Measurements from ENCODE around the gene VAPA.
"Not testable (repeated sequence)": the region's sequence is repeated elsewhere in the genome, so short reads cannot be mapped to it uniquely, and the experiment has no call there.

The VAPA gene

DNA sequence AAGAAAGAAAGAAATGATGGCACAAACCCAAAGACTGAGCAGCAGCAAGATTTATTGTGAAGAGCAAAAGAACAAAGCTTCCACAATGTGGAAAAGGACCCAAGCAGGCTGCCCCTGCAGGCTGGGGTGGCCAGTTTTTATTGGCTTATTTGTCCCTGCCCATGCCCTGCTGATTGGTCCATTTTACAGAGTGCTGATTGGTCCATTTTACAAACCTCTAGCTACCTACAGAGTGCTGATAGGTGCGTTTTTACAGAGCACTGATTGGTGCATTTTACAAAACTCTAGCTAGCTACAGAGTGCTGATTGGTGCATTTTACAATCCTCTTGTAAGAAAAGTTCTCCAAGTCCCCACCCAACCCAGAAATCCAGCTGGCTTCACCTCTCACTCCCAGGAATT, 1.5 kb upstream of the VAPA start:
- in situ Hi-C loops (cut with MboI; ENCODE audit: low sequenced_read_pairs): not testable (repeated sequence)

DNA sequence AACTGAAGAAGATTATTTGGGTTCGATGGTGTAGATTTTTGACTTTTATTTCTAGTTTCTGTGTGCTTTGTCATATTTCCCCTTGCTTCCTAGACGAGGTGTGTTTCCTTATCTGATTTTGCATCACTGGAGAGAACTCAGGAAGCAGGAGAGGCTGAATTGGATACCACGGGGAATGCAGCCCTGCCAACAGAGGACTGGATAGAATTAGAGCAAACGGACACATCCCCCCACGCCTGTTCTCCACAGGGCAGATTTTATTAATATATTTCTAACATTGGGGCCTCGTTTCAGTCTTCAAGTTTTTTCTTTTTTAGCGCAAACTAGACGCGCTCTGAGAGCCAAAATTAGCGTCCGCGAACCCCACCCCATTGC, 678 bp upstream of the VAPA start:
- in situ Hi-C loops (cut with MboI; ENCODE audit: low sequenced_read_pairs): no loop called here

DNA sequence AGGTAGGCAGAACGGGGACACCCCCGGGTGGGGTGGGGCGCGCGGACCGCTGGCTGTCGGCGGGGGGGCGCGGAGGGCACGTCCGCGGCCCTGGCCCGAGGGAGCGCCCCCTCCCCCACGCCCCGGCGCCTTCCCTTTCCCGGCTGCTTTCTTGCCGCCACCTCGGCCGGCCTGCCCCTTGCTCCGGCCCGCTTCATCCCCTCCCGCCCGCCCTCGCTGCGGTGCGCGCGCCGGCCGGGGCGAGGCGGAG, 443 bp downstream of the VAPA start:
- in situ Hi-C loops (cut with MboI; ENCODE audit: low sequenced_read_pairs): no loop called here

DNA sequence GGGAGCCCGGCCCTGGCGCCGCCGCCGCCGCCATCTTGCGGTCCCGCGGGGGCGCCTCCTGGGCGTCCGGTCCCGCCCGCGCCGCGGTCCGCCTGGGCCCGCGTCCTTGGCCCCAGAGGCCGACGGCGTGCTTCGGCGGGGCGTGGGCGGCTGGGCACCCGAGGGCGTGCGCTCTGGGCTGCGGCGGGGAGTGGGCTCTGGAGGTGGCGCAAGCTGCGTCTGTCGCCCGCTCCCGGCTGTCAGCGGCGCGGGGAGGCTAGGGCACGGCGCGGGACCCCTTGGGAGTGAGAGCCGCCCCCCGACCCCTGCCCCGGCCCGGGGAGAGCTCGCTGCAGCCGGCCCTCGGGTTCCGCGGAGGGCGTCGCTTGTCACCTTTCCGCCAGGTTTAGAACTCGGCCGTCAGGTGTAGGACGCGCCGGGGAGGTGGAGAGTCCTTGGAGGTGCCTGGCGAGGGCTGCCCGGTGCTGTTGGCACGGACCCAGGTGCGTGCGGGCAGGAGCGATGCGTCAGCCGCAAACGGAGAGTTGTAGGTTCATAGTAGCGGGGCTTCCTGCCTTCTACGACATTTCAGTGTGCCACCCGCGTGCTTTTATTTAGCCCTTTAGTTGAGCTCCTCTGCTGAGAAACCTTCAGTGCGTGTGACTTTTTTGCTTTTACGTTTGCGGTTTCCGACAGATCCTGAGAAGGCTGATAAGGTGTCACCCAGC, 921 bp downstream of the VAPA start:
- in situ Hi-C loops (cut with MboI; ENCODE audit: low sequenced_read_pairs): no loop called here

DNA sequence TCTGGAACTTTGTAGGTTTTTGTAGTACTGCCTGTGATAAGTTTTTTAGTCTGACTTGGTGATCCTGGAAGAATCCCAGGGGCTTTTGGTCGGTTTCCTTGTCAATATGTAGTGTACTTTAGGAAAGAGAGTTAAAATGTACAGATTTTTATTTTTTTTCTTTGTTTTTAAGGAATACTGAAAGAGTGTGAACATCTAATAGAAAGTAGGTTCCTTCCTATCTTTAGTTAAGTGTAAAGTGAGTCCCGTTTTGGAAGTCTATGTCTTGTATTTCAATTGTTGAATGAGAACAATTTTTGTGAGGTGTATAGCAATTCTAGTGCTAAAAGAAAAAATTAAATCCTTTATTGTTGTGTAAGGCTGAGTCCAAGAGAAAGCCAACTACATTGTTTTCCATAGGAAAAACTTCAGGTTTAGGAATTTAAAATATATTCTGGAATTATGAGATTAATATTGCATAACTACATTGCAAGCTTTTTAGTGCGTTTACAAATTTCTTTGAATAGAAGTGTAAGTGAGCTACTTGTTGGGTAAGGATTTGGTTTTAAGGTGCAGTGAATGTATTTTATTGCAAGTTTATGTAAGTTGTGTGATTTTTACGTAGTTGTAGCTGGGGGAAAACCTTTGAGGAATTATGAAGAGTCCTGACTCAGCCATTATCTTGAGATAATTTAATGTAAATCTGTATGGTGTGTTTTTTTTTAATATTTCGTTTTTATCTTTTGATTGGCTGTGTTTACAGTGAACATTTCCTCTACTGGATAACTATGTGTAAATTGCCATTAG, 1.7 kb downstream of the VAPA start:
- in situ Hi-C loops (cut with MboI; ENCODE audit: low sequenced_read_pairs): no loop called here

DNA sequence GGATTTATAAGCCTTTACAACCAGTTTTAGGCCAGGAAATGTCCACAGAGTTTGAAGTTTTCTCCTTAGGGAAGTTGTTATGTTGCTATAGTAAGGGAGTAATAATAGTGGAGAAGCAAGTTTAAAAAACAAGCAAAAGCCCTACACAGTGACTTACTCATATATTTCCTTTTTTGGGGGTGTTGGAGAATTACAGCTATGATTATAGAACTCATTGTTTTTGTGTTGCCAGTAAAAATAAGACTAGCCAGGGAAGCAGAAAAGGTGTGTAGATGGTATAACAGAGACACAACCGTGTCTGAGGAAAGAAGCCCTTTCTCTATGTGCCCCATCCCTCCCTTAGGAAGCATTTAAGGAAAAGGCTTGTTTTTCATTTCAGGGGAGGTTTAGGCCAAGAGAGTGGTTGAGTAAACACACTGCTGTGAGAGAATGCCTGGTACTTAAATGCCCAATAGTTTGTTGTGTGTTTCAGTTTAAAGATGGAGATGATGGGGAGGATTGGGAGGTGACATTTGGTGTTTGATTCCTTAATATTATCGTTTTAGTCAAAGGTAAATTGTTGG, 2.3 kb downstream of the VAPA start:
- in situ Hi-C loops (cut with MboI; ENCODE audit: low sequenced_read_pairs): no loop called here

DNA sequence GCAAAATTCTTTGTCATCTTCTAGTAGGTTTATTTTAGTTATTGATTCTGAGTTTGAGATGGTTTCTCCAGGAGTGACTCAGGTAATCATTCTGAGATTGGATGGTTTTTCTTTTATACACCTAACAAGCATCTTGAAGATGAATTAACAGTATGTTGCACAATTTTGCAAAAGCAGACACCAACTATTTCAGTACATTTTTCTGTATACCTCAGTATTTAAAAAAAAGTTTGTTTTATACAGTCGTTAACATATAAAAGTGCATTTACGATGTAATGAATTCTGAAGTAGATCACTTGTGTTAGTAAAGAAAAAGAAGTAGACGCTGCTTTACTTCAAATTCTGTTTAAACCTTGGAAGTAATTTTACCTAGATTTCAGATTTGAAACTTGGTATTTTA, 3.0 kb downstream of the VAPA start:
- in situ Hi-C loops (cut with MboI; ENCODE audit: low sequenced_read_pairs): no loop called here

DNA sequence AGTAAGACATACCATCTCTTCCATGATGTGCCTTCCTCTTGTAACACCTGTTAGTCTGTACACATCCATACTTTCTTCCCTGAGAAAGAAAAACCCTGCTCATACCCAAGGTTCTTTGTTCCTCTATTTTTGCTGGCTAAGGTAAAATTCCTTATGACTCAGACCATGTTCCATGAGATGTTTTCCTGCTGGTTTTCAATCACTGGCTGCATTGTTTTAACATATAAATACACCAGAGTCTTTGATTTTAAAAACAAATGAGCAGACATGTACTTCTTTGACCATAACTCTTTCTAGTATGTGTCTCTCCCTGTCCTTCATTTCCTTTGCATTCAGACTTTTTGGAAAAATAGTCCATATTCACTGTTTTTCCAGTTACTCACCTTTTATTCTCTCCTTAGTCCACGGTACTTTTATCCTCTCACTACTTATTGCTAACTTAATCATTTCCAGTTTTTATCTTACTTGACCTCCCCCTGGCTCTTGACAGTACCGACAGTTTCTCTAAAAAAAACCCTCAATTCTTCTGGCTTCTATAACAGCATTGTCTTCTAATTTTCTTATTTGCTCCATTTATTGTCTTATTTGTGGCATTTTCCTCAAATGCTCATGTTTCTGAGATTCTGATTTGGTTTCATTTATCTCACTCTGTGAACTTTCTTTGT, 4.3 kb downstream of the VAPA start:
- in situ Hi-C loops (cut with MboI; ENCODE audit: low sequenced_read_pairs): no loop called here

DNA sequence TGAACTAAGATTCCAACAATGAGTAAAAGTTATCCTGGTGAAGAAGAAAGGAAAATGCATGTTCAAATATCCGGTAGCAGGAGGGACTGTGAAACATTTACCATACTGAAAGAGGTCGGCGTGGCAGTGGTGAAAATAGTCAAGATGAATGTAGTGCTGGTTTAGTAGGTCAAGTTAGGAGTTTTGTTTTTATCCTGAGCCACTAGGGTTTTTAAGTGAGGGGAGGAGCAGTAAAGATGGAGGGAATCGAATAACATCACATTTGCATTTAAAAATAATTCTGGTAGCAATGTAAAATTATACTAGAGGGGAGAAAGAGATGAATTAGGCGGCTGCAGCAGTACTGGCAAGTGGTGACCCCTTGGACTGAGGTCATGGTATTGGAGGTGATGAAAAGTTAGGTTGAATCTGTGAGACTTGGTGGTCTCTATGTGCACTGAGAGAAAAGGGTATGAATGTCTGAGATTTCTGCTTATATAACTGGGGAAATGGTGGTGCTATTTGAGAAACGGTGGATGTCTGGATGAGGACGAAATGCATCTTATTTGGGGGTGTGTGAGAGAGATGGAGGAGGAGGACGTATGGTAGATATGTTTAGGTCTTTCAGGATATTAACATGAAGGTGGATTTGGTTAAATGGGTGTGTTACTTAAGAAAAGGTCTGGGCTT, 5.9 kb downstream of the VAPA start:
- in situ Hi-C loops (cut with MboI; ENCODE audit: low sequenced_read_pairs): no loop called here

DNA sequence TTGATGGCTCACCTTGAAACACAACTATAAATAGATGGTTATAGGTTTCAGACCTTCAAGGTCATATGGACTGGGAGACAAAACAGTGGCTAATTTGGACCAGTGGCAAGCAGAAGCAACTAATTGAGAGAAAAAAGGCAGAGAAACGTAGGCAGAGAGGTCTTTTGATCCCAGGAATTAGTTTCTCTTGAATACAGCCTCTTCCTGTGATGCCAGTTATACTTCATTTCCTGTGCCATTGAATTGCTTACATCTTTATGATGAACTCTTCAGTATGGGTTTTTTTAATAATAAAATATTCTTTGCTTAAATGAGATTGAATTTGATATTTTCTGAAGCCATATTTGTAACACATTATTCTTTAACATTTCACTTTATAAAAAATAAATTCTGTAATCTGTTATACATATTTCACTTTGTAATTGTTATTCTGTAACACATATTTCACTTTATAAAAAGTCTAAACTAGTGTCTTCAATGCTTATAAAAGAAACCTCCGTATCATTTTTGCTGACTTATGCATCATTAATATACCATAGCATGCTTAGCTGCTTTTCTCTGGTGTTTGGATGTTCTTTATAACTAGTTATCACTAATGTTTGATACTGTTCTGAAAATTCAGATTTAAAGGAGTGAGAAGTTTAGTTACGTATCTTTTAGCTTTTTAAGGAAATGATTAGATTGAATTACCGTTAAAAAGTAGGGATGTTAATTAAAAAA, 8.9 kb downstream of the VAPA start:
- in situ Hi-C loops (cut with MboI; ENCODE audit: low sequenced_read_pairs): no loop called here

DNA sequence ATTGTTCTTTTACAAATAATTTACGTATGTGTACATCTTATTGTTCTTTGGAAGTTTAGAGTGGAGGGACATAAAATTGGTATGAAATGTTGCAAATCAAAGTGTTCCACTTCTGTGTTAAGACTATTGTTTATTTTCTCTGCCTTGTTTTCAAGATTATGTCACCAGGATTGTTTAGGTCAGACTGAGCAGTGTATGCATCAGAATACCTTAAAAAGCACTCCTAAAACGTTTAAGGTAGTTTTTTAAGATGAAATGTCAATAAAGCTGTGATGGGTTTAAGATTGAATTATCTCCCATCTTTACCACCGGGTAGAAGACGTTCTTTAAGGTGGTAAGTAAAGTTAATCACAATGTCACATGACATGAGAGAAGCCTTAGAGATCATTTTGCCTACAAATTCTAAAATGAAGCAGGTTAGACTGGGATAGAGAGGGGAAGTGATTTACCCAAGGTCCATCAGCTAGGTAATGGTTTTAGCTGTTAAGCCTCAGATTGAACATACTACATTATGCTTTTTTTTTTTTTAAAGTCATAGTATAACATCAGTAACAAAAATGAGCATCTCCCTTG, 10.6 kb downstream of the VAPA start:
- in situ Hi-C loops (cut with MboI; ENCODE audit: low sequenced_read_pairs): no loop called here

DNA sequence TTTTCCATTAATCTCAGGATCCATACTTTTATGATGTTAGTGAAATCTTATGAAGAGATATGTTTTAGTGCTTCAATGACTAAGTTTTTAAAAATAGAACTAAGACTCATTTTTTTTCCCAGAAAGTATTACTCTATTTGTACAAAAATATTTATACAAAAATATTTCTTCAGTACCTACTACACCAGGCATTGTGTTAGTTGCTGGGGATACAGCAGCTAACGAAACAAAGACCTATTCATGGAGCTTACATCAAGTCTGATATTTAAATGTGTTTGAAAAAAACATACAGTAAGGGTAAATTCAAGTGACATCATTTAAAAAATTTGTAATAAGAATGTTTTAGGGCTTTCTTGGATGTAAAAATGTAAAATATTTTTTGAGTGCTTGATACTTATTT, 11.6 kb downstream of the VAPA start:
- in situ Hi-C loops (cut with MboI; ENCODE audit: low sequenced_read_pairs): no loop called here

DNA sequence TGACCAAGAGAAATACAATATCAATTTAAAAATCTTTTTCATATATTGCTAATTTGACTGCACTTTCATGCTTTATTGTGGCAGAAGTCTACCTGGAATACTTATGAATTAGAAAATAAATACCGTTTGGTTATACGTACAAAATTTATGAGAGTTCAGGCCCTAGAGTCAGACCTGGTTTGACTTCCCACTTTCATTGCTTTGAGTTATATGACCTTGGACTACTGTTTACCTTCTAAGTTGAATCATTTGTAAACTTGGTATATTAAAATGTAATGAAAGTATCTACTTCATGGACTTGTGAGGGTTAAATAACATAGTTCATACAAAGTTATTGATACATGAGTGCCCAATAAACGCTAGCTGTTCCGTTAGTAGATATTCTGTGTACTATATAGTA, 12.0 kb downstream of the VAPA start:
- in situ Hi-C loops (cut with MboI; ENCODE audit: low sequenced_read_pairs): no loop called here

DNA sequence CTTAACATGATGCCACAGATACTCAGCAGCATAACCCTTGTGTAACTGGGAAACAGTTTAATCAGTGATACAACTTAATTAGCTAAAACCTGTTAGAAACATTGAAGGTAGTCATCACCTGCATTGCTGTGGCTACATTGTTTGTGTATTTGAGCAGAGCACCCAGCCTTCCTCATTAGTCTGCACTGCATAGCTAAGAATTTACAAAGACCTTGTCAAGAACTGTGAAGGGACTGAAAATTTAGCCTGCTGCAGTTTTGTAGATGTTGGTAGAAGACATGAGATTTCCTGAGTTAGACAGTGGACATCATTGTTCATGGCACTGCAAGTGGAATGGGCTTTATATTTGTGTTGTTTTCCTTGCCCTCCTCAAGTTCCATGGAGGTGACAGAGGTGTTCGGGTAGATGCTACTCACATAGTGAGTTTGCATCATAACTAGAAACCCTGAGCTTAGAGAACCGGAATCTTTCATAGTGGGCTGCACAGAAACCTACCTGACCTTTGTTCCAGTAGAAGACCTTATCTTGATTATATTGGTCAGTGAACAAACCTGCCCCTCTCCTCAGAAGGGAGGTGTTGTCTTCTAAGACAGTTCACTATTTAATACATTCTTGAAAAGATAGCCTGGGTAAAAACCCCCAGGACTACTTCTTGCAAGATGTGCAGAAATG, 12.5 kb downstream of the VAPA start:
- in situ Hi-C loops (cut with MboI; ENCODE audit: low sequenced_read_pairs): no loop called here

DNA sequence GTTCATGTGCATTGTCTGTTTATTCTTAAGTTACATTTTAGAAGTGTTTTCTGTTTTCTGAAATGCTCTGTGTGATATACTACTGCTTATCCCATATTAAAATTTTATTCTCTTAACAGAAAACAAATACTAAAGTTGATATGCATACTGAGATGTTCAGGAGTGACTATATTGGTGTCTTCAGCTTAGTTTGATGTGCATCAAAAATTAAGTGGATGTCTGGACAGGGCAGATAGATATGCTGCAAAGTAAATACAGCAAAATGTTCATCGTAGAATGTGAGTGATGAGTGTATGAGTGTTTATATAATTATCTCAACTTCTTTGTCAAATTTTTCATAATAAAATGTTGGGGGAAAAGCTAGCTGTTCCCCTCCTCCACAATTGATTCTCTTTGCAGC, 13.2 kb downstream of the VAPA start:
- in situ Hi-C loops (cut with MboI; ENCODE audit: low sequenced_read_pairs): no loop called here

DNA sequence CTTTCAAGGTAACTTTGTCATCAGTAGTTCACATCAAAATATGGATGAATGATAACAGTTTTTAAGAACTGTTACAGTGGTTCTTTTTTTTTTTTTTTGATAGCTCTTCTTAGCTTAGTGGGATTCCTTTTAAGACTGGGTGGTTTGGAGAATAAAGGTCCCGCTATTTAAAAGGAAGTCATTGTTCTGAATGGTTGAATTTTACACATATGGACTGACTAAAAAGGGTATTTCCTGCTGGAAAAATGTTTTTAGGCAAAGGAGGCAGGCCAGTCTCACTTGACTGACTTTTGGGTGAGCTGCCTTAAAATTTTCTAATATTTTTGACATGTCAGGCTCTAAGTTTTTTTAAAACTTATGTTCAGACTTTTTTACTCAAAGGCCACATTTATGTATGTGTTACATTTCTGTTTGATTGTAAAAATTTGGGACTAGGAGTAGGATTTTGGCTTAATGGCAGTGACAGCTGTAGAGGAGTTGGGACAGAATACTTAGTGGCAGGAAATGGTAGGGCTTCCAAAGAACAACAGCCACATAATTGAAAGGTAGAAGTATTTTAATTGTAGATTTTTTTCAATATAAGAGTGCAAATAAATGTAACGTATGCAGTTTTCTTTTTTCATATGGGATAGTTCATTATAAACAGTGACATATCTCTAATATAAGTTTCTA, 13.7 kb downstream of the VAPA start:
- in situ Hi-C loops (cut with MboI; ENCODE audit: low sequenced_read_pairs): no loop called here

DNA sequence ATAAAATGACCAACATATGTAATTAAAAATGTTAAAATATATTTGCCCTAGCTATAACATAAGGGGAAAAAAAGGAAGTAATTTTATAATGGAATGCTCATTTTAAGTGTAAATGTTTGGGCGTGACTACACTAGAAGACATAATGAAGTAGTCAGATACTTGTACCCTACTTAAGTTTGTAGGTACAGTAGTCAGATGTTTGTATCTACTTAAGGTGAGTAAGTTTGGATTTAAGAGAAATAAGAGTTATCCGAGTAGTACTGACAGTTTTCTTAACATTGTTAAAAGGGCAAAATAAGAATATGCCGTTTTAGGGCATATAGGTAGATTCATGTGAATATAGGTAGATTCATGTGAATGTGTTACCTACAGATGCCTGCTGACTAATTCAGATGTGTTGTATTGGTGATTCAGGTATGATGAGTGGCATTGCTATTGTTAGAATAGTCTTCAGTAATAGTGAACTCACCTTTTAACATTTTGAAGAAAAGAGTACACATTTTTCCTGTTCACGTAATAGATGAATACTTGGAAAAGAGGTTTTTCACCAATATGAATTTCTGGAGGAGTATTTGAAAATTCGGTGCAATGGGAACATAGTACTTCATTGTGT, 14.9 kb downstream of the VAPA start:
- in situ Hi-C loops (cut with MboI; ENCODE audit: low sequenced_read_pairs): no loop called here

DNA sequence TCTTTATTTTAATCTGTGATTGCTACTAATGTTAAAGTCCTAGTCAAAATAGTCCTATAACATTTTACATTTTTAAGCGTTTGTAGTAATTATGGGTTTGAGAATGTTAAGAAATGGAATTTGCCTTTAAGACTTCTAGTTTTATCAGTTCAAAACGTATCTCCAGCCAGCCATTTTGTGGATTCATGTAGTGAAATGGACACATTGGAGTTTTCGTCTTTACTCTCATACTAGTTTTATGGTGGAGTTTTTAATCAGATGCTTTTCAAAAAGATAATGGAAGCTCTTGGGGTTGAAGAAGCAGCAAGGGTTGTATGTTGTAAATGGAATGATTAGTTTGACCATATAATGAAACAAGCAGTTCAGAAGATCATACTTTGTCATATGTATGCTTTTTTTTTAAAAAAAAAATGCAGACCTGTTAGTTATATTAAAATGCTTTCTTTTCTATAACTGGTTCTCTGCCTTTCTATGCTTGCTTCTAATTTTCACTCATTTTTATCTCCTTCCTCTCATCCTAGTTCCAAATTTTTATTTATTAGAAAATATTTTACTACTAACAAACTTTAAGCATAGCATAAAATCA, 16.6 kb downstream of the VAPA start:
- in situ Hi-C loops (cut with MboI; ENCODE audit: low sequenced_read_pairs): no loop called here

DNA sequence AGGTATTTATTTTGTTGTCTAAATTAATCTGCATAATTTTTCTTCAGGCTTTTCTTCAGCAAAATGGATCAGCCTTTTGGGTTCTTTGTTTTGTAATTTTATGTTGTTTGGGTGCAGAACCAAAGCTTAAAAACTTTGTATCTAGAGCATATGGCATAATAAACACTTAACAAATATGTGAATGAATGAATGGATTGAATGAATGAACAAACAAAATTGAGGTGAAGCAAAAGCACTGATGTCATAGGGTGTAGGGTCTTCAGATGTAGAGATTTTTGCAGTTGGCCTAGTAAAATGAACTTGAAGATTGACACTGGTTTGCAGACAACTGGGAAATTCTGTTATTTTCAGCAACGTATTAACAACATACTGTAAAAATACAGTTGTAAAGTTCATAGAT, 17.3 kb downstream of the VAPA start:
- in situ Hi-C loops (cut with MboI; ENCODE audit: low sequenced_read_pairs): no loop called here
